Parathyroid adenoma (tissue), 2 donors: ENCODE measurements around the gene SC5D.

ENCODE experiments used
- H2AFZ ChIP-seq: fragments of 300-600 bp; sonication (generic); one replicate; pipeline ENCODE4 v1.7.0; 2017; ENCODE audit warnings: antibody characterized with exemption, mild to moderate bottlenecking
- H3K27ac ChIP-seq: fragments of 300-600 bp; sonication (generic); one replicate; pipeline ENCODE4 v1.7.0; 2017
- H3K27me3 ChIP-seq: fragments of 300-600 bp; sonication (generic); one replicate; pipeline ENCODE4 v1.7.0; 2017; ENCODE audit warnings: low read length; ENCODE audit not compliant: control insufficient read depth, insufficient read depth
- H3K36me3 ChIP-seq: fragments of 300-600 bp; sonication (generic); one replicate; pipeline ENCODE4 v1.7.0; 2017; ENCODE audit warnings: low read length; ENCODE audit not compliant: control insufficient read depth, insufficient read depth
- H3K4me1 ChIP-seq: fragments of 300-600 bp; sonication (generic); one replicate; pipeline ENCODE4 v1.7.0; 2017; ENCODE audit warnings: control low read depth
- H3K4me2 ChIP-seq: fragments of 300-600 bp; sonication (generic); one replicate; pipeline ENCODE4 v1.7.0; 2017; ENCODE audit warnings: low read length
- H3K4me3 ChIP-seq: fragments of 300-600 bp; sonication (generic); one replicate; pipeline ENCODE4 v1.7.0; 2017; ENCODE audit warnings: low read depth, low read length
- H3K79me2 ChIP-seq: fragments of 300-600 bp; sonication (generic); one replicate; pipeline ENCODE4 v1.7.0; 2017; ENCODE audit warnings: control low read depth
- H3K9ac ChIP-seq: fragments of 300-600 bp; sonication (generic); one replicate; pipeline ENCODE4 v1.7.0; 2017; ENCODE audit warnings: mild to moderate bottlenecking
- H3K9me3 ChIP-seq: fragments of 300-600 bp; sonication (generic); one replicate; pipeline ENCODE4 v1.7.0; 2017; ENCODE audit warnings: low read length; ENCODE audit not compliant: control insufficient read depth
- TF ChIP-seq, protein P1 (sequence below): fragments of 300-600 bp; sonication (generic); IDR thresholded peaks from one replicate; pipeline ENCODE4 v1.7.0; 2017; ENCODE audit warnings: antibody characterized with exemption, mild to moderate bottlenecking
- donor health status: primary hyperparathyroidism.

The SC5D gene

DNA sequence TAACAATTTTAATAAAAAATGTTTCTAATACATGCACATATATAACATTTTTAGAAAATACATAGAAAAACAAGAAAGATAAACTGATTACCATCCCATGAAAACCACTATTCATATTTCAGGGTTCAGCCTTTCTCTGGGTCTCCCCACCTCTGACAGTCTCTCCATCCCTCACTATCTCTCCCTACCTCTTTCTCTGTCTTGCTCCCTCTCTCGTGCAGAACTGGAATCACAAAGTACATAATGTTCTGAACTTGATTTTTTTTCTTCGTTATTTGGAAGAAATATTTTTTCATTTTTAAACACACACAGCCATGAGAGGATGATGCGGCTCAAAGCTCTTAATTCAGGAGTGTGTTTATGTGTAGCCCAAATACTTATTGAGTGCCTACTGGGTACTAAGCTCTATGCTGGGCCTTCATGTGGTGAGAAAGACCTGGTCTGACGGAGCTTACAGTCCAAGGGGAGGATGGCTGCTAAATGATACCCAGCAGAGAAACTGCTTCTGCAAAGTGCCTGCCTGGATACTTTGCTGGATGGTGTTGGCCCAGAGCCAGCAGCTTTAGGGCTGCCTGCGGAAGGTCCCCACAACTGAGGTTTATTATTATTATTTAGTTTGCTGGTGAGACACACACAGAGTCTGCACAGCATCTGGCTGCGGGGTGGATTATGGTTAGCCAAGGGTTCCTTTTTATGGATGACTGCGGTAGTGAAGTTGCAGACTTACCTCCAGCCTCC, 42.6 kb downstream of the SC5D start:
- Histone ChIP-seq H3K9me3 (no peaks in the 10 kb centered on the region), H3K4me2 (no peak overlapping the region), H3K9ac (no peak overlapping the region), H3K36me3 (no peaks in the 10 kb centered on the region), H3K27ac (no peak overlapping the region), H2AFZ (no peak overlapping the region), H3K4me1 (no peaks in the 10 kb centered on the region), H3K27me3 (no peaks in the 10 kb centered on the region), H3K4me3 (no peak overlapping the region), H3K79me2 (no peaks in the 10 kb centered on the region)
- TF ChIP-seq, protein P1, sequence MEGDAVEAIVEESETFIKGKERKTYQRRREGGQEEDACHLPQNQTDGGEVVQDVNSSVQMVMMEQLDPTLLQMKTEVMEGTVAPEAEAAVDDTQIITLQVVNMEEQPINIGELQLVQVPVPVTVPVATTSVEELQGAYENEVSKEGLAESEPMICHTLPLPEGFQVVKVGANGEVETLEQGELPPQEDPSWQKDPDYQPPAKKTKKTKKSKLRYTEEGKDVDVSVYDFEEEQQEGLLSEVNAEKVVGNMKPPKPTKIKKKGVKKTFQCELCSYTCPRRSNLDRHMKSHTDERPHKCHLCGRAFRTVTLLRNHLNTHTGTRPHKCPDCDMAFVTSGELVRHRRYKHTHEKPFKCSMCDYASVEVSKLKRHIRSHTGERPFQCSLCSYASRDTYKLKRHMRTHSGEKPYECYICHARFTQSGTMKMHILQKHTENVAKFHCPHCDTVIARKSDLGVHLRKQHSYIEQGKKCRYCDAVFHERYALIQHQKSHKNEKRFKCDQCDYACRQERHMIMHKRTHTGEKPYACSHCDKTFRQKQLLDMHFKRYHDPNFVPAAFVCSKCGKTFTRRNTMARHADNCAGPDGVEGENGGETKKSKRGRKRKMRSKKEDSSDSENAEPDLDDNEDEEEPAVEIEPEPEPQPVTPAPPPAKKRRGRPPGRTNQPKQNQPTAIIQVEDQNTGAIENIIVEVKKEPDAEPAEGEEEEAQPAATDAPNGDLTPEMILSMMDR, result no peak

DNA sequence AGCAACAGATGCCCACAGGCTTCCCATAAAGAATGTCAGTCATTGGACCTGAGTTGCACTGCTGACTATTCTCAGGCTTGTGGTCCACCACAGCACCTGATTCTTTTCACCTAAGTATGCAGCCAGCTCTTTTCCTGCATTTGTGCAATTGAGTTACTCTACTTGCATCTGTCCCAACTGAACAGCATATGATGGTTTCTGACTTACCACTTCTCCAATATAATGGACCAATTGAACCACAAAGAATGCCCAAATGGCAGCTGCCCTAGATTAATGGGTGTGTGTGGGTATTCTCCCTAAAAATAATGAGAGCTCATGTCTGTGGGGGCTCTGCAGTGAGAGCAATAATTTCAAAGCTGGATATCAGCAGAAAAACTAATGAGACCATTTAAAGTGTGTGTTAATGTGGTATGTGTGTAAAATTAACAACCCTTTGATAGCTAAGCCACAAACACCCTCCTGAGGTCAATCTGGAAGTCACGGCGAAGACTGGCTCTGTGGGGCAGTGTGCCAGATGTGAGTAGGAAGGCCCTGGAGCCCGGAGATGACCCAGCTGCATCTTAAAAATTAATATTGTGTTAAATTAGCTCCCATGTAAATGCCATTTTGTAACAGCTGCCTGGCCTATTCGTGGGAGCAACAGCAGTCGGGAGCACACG, 43.8 kb downstream of the SC5D start:
- H3K4me3 ChIP-seq, result no peak overlapping the region
- H3K27me3 ChIP-seq, result no peaks in the 10 kb centered on the region
- H3K4me1 ChIP-seq, result no peaks in the 10 kb centered on the region
- H3K36me3 ChIP-seq, result no peaks in the 10 kb centered on the region
- no peaks in the 10 kb centered on the region for H3K9me3 ChIP-seq
- H3K9ac ChIP-seq, result no peak overlapping the region
- TF ChIP-seq, protein P1, result no peak
- H3K4me2 ChIP-seq, result no peak overlapping the region
- no peak overlapping the region for H2AFZ ChIP-seq
- H3K27ac ChIP-seq, result no peak overlapping the region
- H3K79me2 ChIP-seq, result no peaks in the 10 kb centered on the region

DNA sequence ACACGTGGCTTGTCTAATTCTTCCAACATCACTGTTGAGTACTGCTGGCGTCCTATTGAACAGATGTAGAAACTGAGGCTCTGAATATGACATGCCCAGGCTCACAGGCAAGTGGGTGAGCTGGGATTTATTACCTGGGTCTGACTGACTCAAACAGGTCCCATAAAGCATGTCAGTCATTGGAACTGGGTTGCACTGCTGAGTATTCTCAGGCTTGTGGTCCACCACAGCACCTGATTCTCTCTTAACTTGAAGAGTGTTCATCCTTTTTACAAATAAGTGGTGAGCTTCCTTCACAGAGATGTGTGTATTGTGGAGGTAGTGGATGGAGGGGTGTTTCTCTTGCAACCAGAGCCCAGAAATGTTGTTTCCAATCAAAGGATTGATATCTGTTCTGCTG, 44.5 kb downstream of the SC5D start:
- Histone ChIP-seq H3K79me2 (no peaks in the 10 kb centered on the region), H3K4me1 (no peaks in the 10 kb centered on the region), H3K36me3 (no peaks in the 10 kb centered on the region), H3K4me3 (no peak overlapping the region), H3K4me2 (no peak overlapping the region), H3K9ac (no peak overlapping the region), H3K27ac (no peak overlapping the region), H3K9me3 (no peaks in the 10 kb centered on the region), H3K27me3 (no peaks in the 10 kb centered on the region), H2AFZ (no peak overlapping the region)
- TF ChIP-seq, protein P1, result no peak

DNA sequence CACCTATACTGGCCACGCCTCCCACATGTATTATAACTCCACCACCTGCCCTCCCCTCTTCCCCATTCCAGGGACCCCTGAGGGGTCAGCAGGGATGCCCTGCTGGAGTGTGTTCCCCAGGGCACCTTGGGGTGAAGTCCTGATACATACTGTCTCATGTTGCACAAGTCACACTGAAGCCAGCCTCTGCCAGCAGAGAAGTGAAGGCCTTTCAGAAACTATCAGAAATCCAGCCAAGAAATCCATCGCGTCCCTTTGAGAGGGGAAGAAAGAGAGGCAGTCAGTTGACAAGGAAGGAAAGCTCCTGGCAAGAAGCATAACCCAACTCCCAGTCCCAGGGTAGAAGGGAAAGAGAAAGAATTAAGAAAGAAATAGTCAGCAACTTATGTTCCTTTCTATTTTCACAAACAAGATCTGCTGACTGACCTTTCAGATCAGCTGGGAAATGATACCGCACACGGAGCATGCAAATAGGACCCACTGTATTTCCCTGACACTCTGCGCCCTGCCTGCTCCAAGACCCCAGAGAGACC, 45.2 kb downstream of the SC5D start:
- no peaks in the 10 kb centered on the region for H3K4me1 ChIP-seq
- TF ChIP-seq, protein P1, result no peak
- H3K27me3 ChIP-seq, result no peaks in the 10 kb centered on the region
- no peak overlapping the region for H3K27ac ChIP-seq
- H3K79me2 ChIP-seq, result no peaks in the 10 kb centered on the region
- no peaks in the 10 kb centered on the region for H3K9me3 ChIP-seq
- no peak overlapping the region for H3K4me3 ChIP-seq
- H3K4me2 ChIP-seq, result no peak overlapping the region
- H3K36me3 ChIP-seq, result no peaks in the 10 kb centered on the region
- peak overlapping the region; percentile 56 for H2AFZ ChIP-seq
- H3K9ac ChIP-seq, result no peak overlapping the region
